H1 (cell line): ENCODE results near the gene ANKRD13C.

Source experiments
- CHD1 ChIP-seq: IDR thresholded peaks from 2 replicates; pipeline ENCODE4 v1.6.1; 2012; ENCODE audit warnings: low read depth, low read length, improper control_type of control experiment
- CTCF ChIP-seq, 3 experiments: IDR thresholded peaks; 1 replicate in 2 of 3; 2 replicates in 1 of 3; pipeline versions ENCODE4 v1.5.1 to v1.6.1; 2011; ENCODE audit warnings: low read length in 3 of 3, mild to moderate bottlenecking in 3 of 3, inconsistent platforms in 2 of 3, low read depth in 1 of 3, moderate library complexity in 1 of 3; ENCODE audit not compliant: insufficient read depth in 1 of 3; ENCODE audit errors: control extremely low read depth in 1 of 3
- EP300 ChIP-seq, 2 experiments: IDR thresholded peaks; 1 replicate in 1 of 2; 2 replicates in 1 of 2; pipeline ENCODE4 v1.6.1; 2011 to 2012; ENCODE audit warnings: low read depth in 2 of 2, low read length in 2 of 2, mild to moderate bottlenecking in 2 of 2, borderline replicate concordance in 1 of 2, inconsistent platforms in 1 of 2, moderate library complexity in 1 of 2
- NRF1 ChIP-seq: IDR thresholded peaks from 2 replicates; pipeline ENCODE4 v1.6.1; 2011; ENCODE audit warnings: mild to moderate bottlenecking, low read depth, low read length, improper control_type of control experiment
- POLR2A ChIP-seq, 2 experiments: IDR thresholded peaks; 1 replicate in 1 of 2; 2 replicates in 1 of 2; pipeline ENCODE4 v1.6.1; 2011; ENCODE audit warnings: low read depth in 2 of 2, low read length in 2 of 2, mild to moderate bottlenecking in 2 of 2; ENCODE audit errors: control extremely low read depth in 1 of 2
- RAD21 ChIP-seq, 2 experiments: IDR thresholded peaks in 1 of 2; conservative IDR thresholded peaks in 1 of 2; 2 replicates each; pipeline ENCODE4 v1.6.1; 2011; ENCODE audit warnings: low read depth in 2 of 2, low read length in 2 of 2, improper control_type of control experiment in 1 of 2, inconsistent platforms in 1 of 2, mild to moderate bottlenecking in 1 of 2, moderate library complexity in 1 of 2
- RBBP5 ChIP-seq: IDR thresholded peaks from 2 replicates; pipeline ENCODE4 v1.7.1; 2012; ENCODE audit warnings: low read depth, mild to moderate bottlenecking, inconsistent platforms, low read length, moderate library complexity, borderline replicate concordance
- TBP ChIP-seq: IDR thresholded peaks from 2 replicates; pipeline ENCODE4 v1.6.1; 2011; ENCODE audit warnings: low read depth, low read length, improper control_type of control experiment

GRCh38 chr1:70387507-70387906 is 33.0 kb upstream of the ANKRD13C start:
- TF ChIP-seq CTCF (IDR thresholded peaks at IDR 0.05; ENCODE audit: control extremely low read depth in 1 of 3, insufficient read depth in 1 of 3, low read depth in 1 of 3, low read length in 3 of 3) (no peak), RAD21 (IDR thresholded peaks at IDR 0.05 in 1 of 2, conservative IDR thresholded peaks at IDR 0.05 in 1 of 2; ENCODE audit: low read depth in 2 of 2, low read length in 2 of 2) (no peak), NRF1 (no peak), EP300 (IDR thresholded peaks at IDR 0.05; ENCODE audit: borderline replicate concordance in 1 of 2, low read depth in 2 of 2, low read length in 2 of 2) (no peak), RBBP5 (no peak), TBP (no peak), CHD1 (no peak), POLR2A (IDR thresholded peaks at IDR 0.05; ENCODE audit: control extremely low read depth in 1 of 2, low read depth in 2 of 2, low read length in 2 of 2) (no peak)
